ENCODE data around the gene STEAP4. TPM values are rescaled to one million over a fixed set of nuclear protein-coding genes. Genes with fewer than 3 reads are reported as not detected.
"Not testable (repeated sequence)": the region's sequence is repeated elsewhere in the genome, so short reads cannot be mapped to it uniquely, and the experiment has no call there.

Gene STEAP4
- polyA plus RNA-seq, 2 of the 4 experiments (the other 2 are of a cell fraction), result not detected

DNA sequence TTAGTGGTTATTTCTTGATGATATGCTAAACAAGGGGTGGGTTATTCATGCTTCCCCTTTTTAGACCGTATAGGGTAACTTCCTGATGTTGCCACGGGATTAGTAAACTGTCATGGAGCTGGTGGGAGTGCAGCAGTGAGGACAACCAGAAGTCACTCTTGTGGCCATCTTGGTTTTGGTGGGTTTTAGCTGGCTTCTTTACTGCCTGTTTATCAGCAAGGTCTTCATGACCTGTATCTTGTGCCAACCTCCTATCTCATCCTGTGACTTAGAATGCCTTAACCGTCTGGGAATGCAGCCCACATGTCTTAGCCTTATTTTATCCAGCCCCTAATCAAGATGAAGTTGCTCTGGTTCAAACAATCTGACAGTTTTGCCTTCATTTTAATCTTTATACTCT lies 41.7 kb downstream of the STEAP4 start:
- H3K9me3 ChIP-seq, H3K4me3 ChIP-seq, ATAC-seq, POLR2A ChIA-PET, H3K4me1 ChIP-seq, FAIRE-seq, CTCF ChIA-PET, H3K27ac ChIP-seq, H3K4me2 ChIP-seq: not testable (repeated sequence)
- WGBS (ENCODE audit: missing lambda C conversion rate), result 19% methylated on average over 3 of the region's 3 CpGs
- DNase-seq (ENCODE audit: low read depth in 1 of 2, low spot score in 1 of 2), result peak in 1 of 2 experiments; percentile 18

GRCh38 chr7:88262562-88262961 lies 44.1 kb downstream of the STEAP4 start:
- 25% methylated on average over 4 of the region's 4 CpGs for WGBS (ENCODE audit: missing lambda C conversion rate)
- H3K4me1 ChIP-seq, result no peaks in the 10 kb centered on the region
- no peak for FAIRE-seq
- H3K4me3 ChIP-seq, result no peak overlapping the region
- no peak for DNase-seq (ENCODE audit: low read depth in 1 of 2, low spot score in 1 of 2)
- ChIA-PET CTCF (no interaction called here), POLR2A (no interaction called here)
- TF ChIP-seq RARB (CRISPR knock-in tag; IDR thresholded peaks at IDR 0.05) (no peak), ATOH8 (CRISPR knock-in tag; IDR thresholded peaks at IDR 0.05; ENCODE audit: low read depth) (no peak), NPAS2 (CRISPR knock-in tag; IDR thresholded peaks at IDR 0.05; ENCODE audit: borderline replicate concordance) (no peak), ZFP36 (IDR thresholded peaks at IDR 0.05; ENCODE audit: borderline replicate concordance, partially characterized antibody) (no peak), RFX5 (IDR thresholded peaks at IDR 0.05) (no peak), CHD4 (IDR thresholded peaks at IDR 0.05; ENCODE audit: borderline replicate concordance) (no peak), KDM1A (IDR thresholded peaks at IDR 0.05; ENCODE audit: low read depth) (no peak), MYC (IDR thresholded peaks at IDR 0.05; ENCODE audit: borderline replicate concordance, low read length) (no peak), ESRRA (IDR thresholded peaks at IDR 0.05; ENCODE audit: borderline replicate concordance, low read length) (no peak), TFCP2L1 (CRISPR knock-in tag; IDR thresholded peaks at IDR 0.05) (no peak), MAFK (IDR thresholded peaks at IDR 0.05; ENCODE audit: partially characterized antibody) (no peak), ZC3H11A (IDR thresholded peaks at IDR 0.05) (no peak), MAX (IDR thresholded peaks at IDR 0.05) (no peak), FOSL2 (IDR thresholded peaks at IDR 0.05) (no peak), FOSL2 (CRISPR knock-in tag; IDR thresholded peaks at IDR 0.05) (no peak), CEBPB (IDR thresholded peaks at IDR 0.05) (no peak), KDM5A (IDR thresholded peaks at IDR 0.05) (no peak), MAZ (IDR thresholded peaks at IDR 0.05; ENCODE audit: borderline replicate concordance, low read depth, low read length) (no peak)
- H3K4me2 ChIP-seq, result no peak overlapping the region
- ATAC-seq, result no peak
- H3K27ac ChIP-seq, result no peak overlapping the region
- no peaks in the 10 kb centered on the region for H3K9me3 ChIP-seq

DNA sequence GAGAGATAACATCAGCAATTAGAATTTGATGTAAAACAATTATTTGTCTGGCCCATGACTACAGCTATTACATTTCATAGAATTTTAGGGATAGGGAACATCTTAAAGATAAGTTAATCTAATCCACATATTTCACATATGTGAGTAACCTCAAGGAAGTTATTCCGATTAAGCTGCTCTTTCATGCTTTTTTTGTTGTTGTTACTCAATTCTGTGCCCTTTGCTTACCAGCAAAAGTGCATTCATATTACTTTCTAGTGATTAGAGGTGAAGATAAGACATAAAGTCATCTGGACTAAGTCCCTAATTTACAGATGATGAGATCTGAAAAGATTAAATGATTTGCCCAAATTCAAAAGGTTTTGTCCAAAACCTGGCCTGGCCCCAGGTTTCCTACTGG lies 46.0 kb downstream of the STEAP4 start:
- POLR2A ChIA-PET, result no interaction called here
- H3K4me3 ChIP-seq, result no peak overlapping the region
- no peak overlapping the region for H3K4me2 ChIP-seq
- no peak for TF ChIP-seq EP300 (IDR thresholded peaks at IDR 0.05)
- TF ChIP-seq SMC3 (IDR thresholded peaks at IDR 0.05), result no peak
- TF ChIP-seq CBX8 (IDR thresholded peaks at IDR 0.05), result no peak
- TF ChIP-seq CTCF (IDR thresholded peaks at IDR 0.05), result no peak
- TF ChIP-seq KDM5A (IDR thresholded peaks at IDR 0.05), result no peak
- TF ChIP-seq RNF2 (IDR thresholded peaks at IDR 0.05; ENCODE audit: borderline replicate concordance, low read depth), result no peak
- TF ChIP-seq, protein P1, sequence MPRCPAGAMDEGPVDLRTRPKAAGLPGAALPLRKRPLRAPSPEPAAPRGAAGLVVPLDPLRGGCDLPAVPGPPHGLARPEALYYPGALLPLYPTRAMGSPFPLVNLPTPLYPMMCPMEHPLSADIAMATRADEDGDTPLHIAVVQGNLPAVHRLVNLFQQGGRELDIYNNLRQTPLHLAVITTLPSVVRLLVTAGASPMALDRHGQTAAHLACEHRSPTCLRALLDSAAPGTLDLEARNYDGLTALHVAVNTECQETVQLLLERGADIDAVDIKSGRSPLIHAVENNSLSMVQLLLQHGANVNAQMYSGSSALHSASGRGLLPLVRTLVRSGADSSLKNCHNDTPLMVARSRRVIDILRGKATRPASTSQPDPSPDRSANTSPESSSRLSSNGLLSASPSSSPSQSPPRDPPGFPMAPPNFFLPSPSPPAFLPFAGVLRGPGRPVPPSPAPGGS (IDR thresholded peaks at IDR 0.05), result no peak
- no peak for TF ChIP-seq FOXS1 (CRISPR knock-in tag; IDR thresholded peaks at IDR 0.05)
- no peak for TF ChIP-seq HDAC2 (IDR thresholded peaks at IDR 0.05)
- no peak for TF ChIP-seq NPAS2 (CRISPR knock-in tag; IDR thresholded peaks at IDR 0.05; ENCODE audit: borderline replicate concordance)
- TF ChIP-seq POLR2AphosphoS2 (conservative IDR thresholded peaks at IDR 0.05; ENCODE audit: low read length), result no peak
- no peak for TF ChIP-seq FOSB (CRISPR knock-in tag; IDR thresholded peaks at IDR 0.05)
- WGBS (ENCODE audit: missing lambda C conversion rate), result 19% methylated on average over 1 of the region's 1 CpG
- CTCF ChIA-PET, result interaction anchor here (1.4 kb wide), 1 partner anchor 18 kb away, joined by 5 read pairs; no protein-coding TSS in a partner anchor
- 0 out of 3 replicates have a peak, but pooled peaks cover 3% of the 10 kb centered on the region for H3K4me1 ChIP-seq
- H3K9me3 ChIP-seq, result no peaks in the 10 kb centered on the region
- DNase-seq (ENCODE audit: low read depth in 1 of 2, low spot score in 1 of 2) (no peak), FAIRE-seq (no peak), ATAC-seq (no peak)
- H3K27ac ChIP-seq, result no peak overlapping the region

Data from A549 (cell line).